ENCODE measurements around the gene ELOVL5. TPM values are rescaled to one million over a fixed set of nuclear protein-coding genes. Genes with fewer than 3 reads are reported as not detected.

Gene ELOVL5
- total RNA-seq, 1 experiment from 2014 or later: 82.7 TPM

- H3K27me3 ChIP-seq (ENCODE audit: low read length): no peaks in the 10 kb centered on the region
- peaks cover 71% of the 10 kb centered on the region for H3K4me1 ChIP-seq (ENCODE audit: low read length)
- H3K79me2 ChIP-seq (ENCODE audit: low read length): peaks cover 71% of the 10 kb centered on the region
- H3K9me2 ChIP-seq (replicated peaks; ENCODE audit: insufficient read depth, low read length): no peaks in the 10 kb centered on the region
- no peak overlapping the region for H3K4me3 ChIP-seq (ENCODE audit: low read length)
- no peak for DNase-seq
- 0 out of 2 replicates have a peak overlapping the region, but pooled peaks have one; percentile 5 for H3K27ac ChIP-seq (ENCODE audit: low read length)
- no peaks in the 10 kb centered on the region for H4K20me1 ChIP-seq (ENCODE audit: insufficient read depth, low read depth, low read length)
- H3K9me3 ChIP-seq (ENCODE audit: low read length): no peaks in the 10 kb centered on the region
- H3K9ac ChIP-seq (ENCODE audit: low read length): no peak overlapping the region
- H3K36me3 ChIP-seq (ENCODE audit: insufficient read depth, low read length): 0 out of 2 replicates have a peak, but pooled peaks cover 5% of the 10 kb centered on the region
- H2AFZ ChIP-seq (ENCODE audit: low read length): no peak overlapping the region
- no peak overlapping the region for H3K4me2 ChIP-seq (ENCODE audit: low read depth, low read length, poor library complexity, severe bottlenecking)
These were observed 67.1 kb downstream of the ELOVL5 start for GRCh38 chr6:53281518-53282215.

GRCh38 chr6:53280207-53280606, 68.5 kb downstream of the ELOVL5 start:
- no peak overlapping the region for H3K9ac ChIP-seq (ENCODE audit: low read length)
- no peak overlapping the region for H2AFZ ChIP-seq (ENCODE audit: low read length)
- H3K9me3 ChIP-seq (ENCODE audit: low read length): no peaks in the 10 kb centered on the region
- 0 out of 2 replicates have a peak overlapping the region, but pooled peaks have one; percentile 8 for H3K27ac ChIP-seq (ENCODE audit: low read length)
- no peak for DNase-seq
- 0 out of 2 replicates have a peak, but pooled peaks cover 5% of the 10 kb centered on the region for H3K36me3 ChIP-seq (ENCODE audit: insufficient read depth, low read length)
- no peak overlapping the region for H3K4me2 ChIP-seq (ENCODE audit: low read depth, low read length, poor library complexity, severe bottlenecking)
- H4K20me1 ChIP-seq (ENCODE audit: insufficient read depth, low read depth, low read length): no peaks in the 10 kb centered on the region
- no peaks in the 10 kb centered on the region for H3K9me2 ChIP-seq (replicated peaks; ENCODE audit: insufficient read depth, low read length)
- H3K79me2 ChIP-seq (ENCODE audit: low read length): peaks cover 72% of the 10 kb centered on the region
- H3K4me3 ChIP-seq (ENCODE audit: low read length): no peak overlapping the region
- H3K27me3 ChIP-seq (ENCODE audit: low read length): no peaks in the 10 kb centered on the region
- peaks cover 73% of the 10 kb centered on the region for H3K4me1 ChIP-seq (ENCODE audit: low read length)

GRCh38 chr6:53279293-53279692, 69.5 kb downstream of the ELOVL5 start:
- Histone ChIP-seq H3K9me3 (ENCODE audit: low read length) (no peaks in the 10 kb centered on the region), H3K27me3 (ENCODE audit: low read length) (no peaks in the 10 kb centered on the region), H3K27ac (ENCODE audit: low read length) (no peak overlapping the region), H3K4me1 (ENCODE audit: low read length) (peaks cover 73% of the 10 kb centered on the region), H3K9me2 (replicated peaks; ENCODE audit: insufficient read depth, low read length) (no peaks in the 10 kb centered on the region), H2AFZ (ENCODE audit: low read length) (no peak overlapping the region), H3K4me3 (ENCODE audit: low read length) (no peak overlapping the region), H3K79me2 (ENCODE audit: low read length) (peaks cover 64% of the 10 kb centered on the region), H3K36me3 (ENCODE audit: insufficient read depth, low read length) (0 out of 2 replicates have a peak, but pooled peaks cover 5% of the 10 kb centered on the region), H3K4me2 (ENCODE audit: low read depth, low read length, poor library complexity, severe bottlenecking) (no peak overlapping the region), H4K20me1 (ENCODE audit: insufficient read depth, low read depth, low read length) (no peaks in the 10 kb centered on the region), H3K9ac (ENCODE audit: low read length) (no peak overlapping the region)
- no peak for DNase-seq

- Histone ChIP-seq H3K27ac (ENCODE audit: low read length) (no peak overlapping the region), H3K9me3 (ENCODE audit: low read length) (no peaks in the 10 kb centered on the region), H3K79me2 (ENCODE audit: low read length) (peaks cover 9% of the 10 kb centered on the region; the same call in 1 of the 2 replicates), H3K4me1 (ENCODE audit: low read length) (peaks cover 20% of the 10 kb centered on the region), H3K27me3 (ENCODE audit: low read length) (no peaks in the 10 kb centered on the region), H3K9me2 (replicated peaks; ENCODE audit: insufficient read depth, low read length) (no peaks in the 10 kb centered on the region), H3K4me2 (ENCODE audit: low read depth, low read length, poor library complexity, severe bottlenecking) (no peak overlapping the region), H4K20me1 (ENCODE audit: insufficient read depth, low read depth, low read length) (no peaks in the 10 kb centered on the region), H2AFZ (ENCODE audit: low read length) (no peak overlapping the region), H3K9ac (ENCODE audit: low read length) (no peak overlapping the region), H3K4me3 (ENCODE audit: low read length) (no peak overlapping the region), H3K36me3 (ENCODE audit: insufficient read depth, low read length) (peaks cover 14% of the 10 kb centered on the region; the same call in 1 of the 2 replicates)
- DNase-seq: no peak
These were observed 75.4 kb downstream of the ELOVL5 start for GRCh38 chr6:53273370-53273769.

- H3K79me2 ChIP-seq (ENCODE audit: low read length): no peaks in the 10 kb centered on the region
- H2AFZ ChIP-seq (ENCODE audit: low read length): no peak overlapping the region
- peaks cover 28% of the 10 kb centered on the region; the same call in 1 of the 2 replicates for H3K36me3 ChIP-seq (ENCODE audit: insufficient read depth, low read length)
- H3K27ac ChIP-seq (ENCODE audit: low read length): no peak overlapping the region
- H3K4me3 ChIP-seq (ENCODE audit: low read length): no peak overlapping the region
- H3K9ac ChIP-seq (ENCODE audit: low read length): no peak overlapping the region
- no peaks in the 10 kb centered on the region for H4K20me1 ChIP-seq (ENCODE audit: insufficient read depth, low read depth, low read length)
- H3K4me1 ChIP-seq (ENCODE audit: low read length): peaks cover 13% of the 10 kb centered on the region
- no peaks in the 10 kb centered on the region for H3K9me2 ChIP-seq (replicated peaks; ENCODE audit: insufficient read depth, low read length)
- H3K27me3 ChIP-seq (ENCODE audit: low read length): no peaks in the 10 kb centered on the region
- H3K4me2 ChIP-seq (ENCODE audit: low read depth, low read length, poor library complexity, severe bottlenecking): no peak overlapping the region
- no peak for DNase-seq
- no peaks in the 10 kb centered on the region for H3K9me3 ChIP-seq (ENCODE audit: low read length)
These were observed 78.9 kb downstream of the ELOVL5 start for GRCh38 chr6:53269827-53270226.

GRCh38 chr6:53268858-53269608, 79.7 kb downstream of the ELOVL5 start:
- H3K4me2 ChIP-seq (ENCODE audit: low read depth, low read length, poor library complexity, severe bottlenecking): no peak overlapping the region
- H3K9me3 ChIP-seq (ENCODE audit: low read length): no peaks in the 10 kb centered on the region
- H3K27ac ChIP-seq (ENCODE audit: low read length): no peak overlapping the region
- peaks cover 13% of the 10 kb centered on the region for H3K4me1 ChIP-seq (ENCODE audit: low read length)
- peaks cover 31% of the 10 kb centered on the region; the same call in 1 of the 2 replicates for H3K36me3 ChIP-seq (ENCODE audit: insufficient read depth, low read length)
- no peaks in the 10 kb centered on the region for H4K20me1 ChIP-seq (ENCODE audit: insufficient read depth, low read depth, low read length)
- no peaks in the 10 kb centered on the region for H3K9me2 ChIP-seq (replicated peaks; ENCODE audit: insufficient read depth, low read length)
- H3K27me3 ChIP-seq (ENCODE audit: low read length): no peaks in the 10 kb centered on the region
- no peak overlapping the region for H2AFZ ChIP-seq (ENCODE audit: low read length)
- DNase-seq: no peak
- no peaks in the 10 kb centered on the region for H3K79me2 ChIP-seq (ENCODE audit: low read length)
- H3K9ac ChIP-seq (ENCODE audit: low read length): no peak overlapping the region
- H3K4me3 ChIP-seq (ENCODE audit: low read length): no peak overlapping the region

- H3K79me2 ChIP-seq (ENCODE audit: low read length): no peaks in the 10 kb centered on the region
- no peaks in the 10 kb centered on the region for H3K9me3 ChIP-seq (ENCODE audit: low read length)
- H3K27ac ChIP-seq (ENCODE audit: low read length): no peak overlapping the region
- H3K27me3 ChIP-seq (ENCODE audit: low read length): no peaks in the 10 kb centered on the region
- no peak overlapping the region for H3K4me3 ChIP-seq (ENCODE audit: low read length)
- peaks cover 13% of the 10 kb centered on the region for H3K4me1 ChIP-seq (ENCODE audit: low read length)
- H3K9ac ChIP-seq (ENCODE audit: low read length): no peak overlapping the region
- no peaks in the 10 kb centered on the region for H4K20me1 ChIP-seq (ENCODE audit: insufficient read depth, low read depth, low read length)
- H3K9me2 ChIP-seq (replicated peaks; ENCODE audit: insufficient read depth, low read length): no peaks in the 10 kb centered on the region
- H3K4me2 ChIP-seq (ENCODE audit: low read depth, low read length, poor library complexity, severe bottlenecking): no peak overlapping the region
- DNase-seq: no peak
- peaks cover 25% of the 10 kb centered on the region; the same call in 1 of the 2 replicates for H3K36me3 ChIP-seq (ENCODE audit: insufficient read depth, low read length)
- no peak overlapping the region for H2AFZ ChIP-seq (ENCODE audit: low read length)
These were observed 82.1 kb downstream of the ELOVL5 start for GRCh38 chr6:53266553-53267090.
